SHP77 treated with DMSO at 0.1 percent for 48 hours (cell line): ENCODE results near the gene CALR3.

ENCODE experiments used
- DNase-seq: peaks from one replicate; lab custom pipeline; 2025; lab: John Stamatoyannopoulos, UW

The CALR3 gene

GRCh38 chr19:16429066-16429758 lies 66.8 kb downstream of the CALR3 start:
- DNase-seq: no peak
